ENCODE measurements around the gene B3GAT3. TPM values are rescaled to one million over a fixed set of nuclear protein-coding genes. Genes with fewer than 3 reads are reported as not detected.

Gene B3GAT3
- total RNA-seq, 1 experiment from 2014 or later = 32.9 TPM

- Histone ChIP-seq H3K36me3 (peaks cover 36% of the 10 kb centered on the region), H3K27me3 (no peaks in the 10 kb centered on the region), H3K9me3 (no peaks in the 10 kb centered on the region), H3K4me3 (peak overlapping the region; percentile 77)
- DNase-seq = peak; percentile 81
Observed at GRCh38 chr11:62611705-62612365, 10.0 kb downstream of the B3GAT3 start.

DNA sequence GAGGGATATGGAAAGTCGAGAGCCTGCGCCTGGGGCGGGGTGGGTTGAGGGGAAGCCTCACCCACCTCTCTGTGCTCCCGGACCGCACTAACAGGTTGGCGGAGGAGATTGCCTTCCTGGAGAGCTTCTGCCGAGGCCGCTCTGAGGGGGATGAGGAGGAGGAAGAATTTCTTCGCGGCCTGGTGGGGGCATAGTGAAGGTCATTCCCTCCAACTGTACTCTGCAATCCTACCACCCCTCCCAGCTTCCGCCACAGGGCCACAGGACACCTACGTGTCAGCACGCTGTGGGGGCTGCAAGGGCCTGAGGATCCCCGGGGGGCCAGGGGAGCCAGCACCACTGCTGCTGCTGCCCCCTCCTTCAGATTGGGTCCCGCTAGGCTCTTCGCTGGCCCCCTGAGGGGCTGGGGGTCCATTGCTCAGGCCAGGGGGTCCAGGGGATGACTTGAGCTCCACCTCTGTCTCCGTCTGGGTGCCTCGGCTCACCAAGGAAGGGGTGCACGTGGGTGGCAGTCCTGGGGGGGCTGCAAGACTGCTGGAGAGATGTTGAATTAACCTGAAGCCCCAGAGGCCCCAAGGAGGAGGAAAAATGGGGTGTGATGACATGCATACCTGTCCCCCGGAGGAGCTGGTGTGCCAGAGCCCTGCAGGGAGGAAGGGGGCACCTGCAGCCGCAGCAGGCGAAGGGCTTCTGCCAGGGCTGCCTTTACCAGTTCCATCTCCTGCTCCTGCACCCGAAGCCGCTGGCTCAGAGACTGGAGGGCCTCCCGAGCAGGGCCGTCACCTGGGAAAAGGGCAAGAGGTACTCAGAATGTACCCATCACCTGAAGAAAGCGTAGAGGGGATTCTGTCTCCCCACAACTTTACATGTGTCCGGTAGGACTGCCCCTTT is 10.7 kb downstream of the B3GAT3 start:
- no peaks in the 10 kb centered on the region for H3K9me3 ChIP-seq
- peak overlapping the region; percentile 77 for H3K4me3 ChIP-seq
- H3K27me3 ChIP-seq = no peaks in the 10 kb centered on the region
- peaks cover 35% of the 10 kb centered on the region for H3K36me3 ChIP-seq
- no peak for DNase-seq

- H3K9me3 ChIP-seq = no peaks in the 10 kb centered on the region
- no peak for DNase-seq
Observed at GRCh38 chr11:62610403-62610802, 11.4 kb downstream of the B3GAT3 start.

GRCh38 chr11:62608776-62609175 is 13.0 kb downstream of the B3GAT3 start:
- Histone ChIP-seq H3K4me3 (no peak overlapping the region), H3K36me3 (peaks cover 28% of the 10 kb centered on the region), H3K27me3 (no peaks in the 10 kb centered on the region), H3K9me3 (no peaks in the 10 kb centered on the region)
- no peak for DNase-seq

More at GRCh38 chr11:62610403-62610802, 11.4 kb downstream of the B3GAT3 start:
- Histone ChIP-seq H3K36me3 (peaks cover 29% of the 10 kb centered on the region), H3K4me3 (no peak overlapping the region), H3K27me3 (no peaks in the 10 kb centered on the region)

- peaks cover 30% of the 10 kb centered on the region for H3K36me3 ChIP-seq
- DNase-seq = no peak
- H3K27me3 ChIP-seq = no peaks in the 10 kb centered on the region
- no peak overlapping the region for H3K4me3 ChIP-seq
- H3K9me3 ChIP-seq = no peaks in the 10 kb centered on the region
Observed at GRCh38 chr11:62607714-62608113, 14.1 kb downstream of the B3GAT3 start.

- H3K4me3 ChIP-seq = no peak overlapping the region
- no peaks in the 10 kb centered on the region for H3K9me3 ChIP-seq
- no peaks in the 10 kb centered on the region for H3K27me3 ChIP-seq
- H3K36me3 ChIP-seq = peaks cover 36% of the 10 kb centered on the region
- no peak for DNase-seq
Observed at GRCh38 chr11:62605902-62606301, 15.9 kb downstream of the B3GAT3 start.

GRCh38 chr11:62605467-62605866 is 16.3 kb downstream of the B3GAT3 start:
- H3K9me3 ChIP-seq = no peaks in the 10 kb centered on the region
- no peak for DNase-seq
- H3K36me3 ChIP-seq = peaks cover 36% of the 10 kb centered on the region
- H3K27me3 ChIP-seq = no peaks in the 10 kb centered on the region
- no peak overlapping the region for H3K4me3 ChIP-seq

GRCh38 chr11:62604460-62605120 is 17.2 kb downstream of the B3GAT3 start:
- DNase-seq = no peak
- Histone ChIP-seq H3K9me3 (no peaks in the 10 kb centered on the region), H3K36me3 (peaks cover 38% of the 10 kb centered on the region)

GRCh38 chr11:62603776-62604299 is 17.9 kb downstream of the B3GAT3 start:
- Histone ChIP-seq H3K27me3 (no peaks in the 10 kb centered on the region), H3K9me3 (no peaks in the 10 kb centered on the region), H3K36me3 (peaks cover 40% of the 10 kb centered on the region), H3K4me3 (no peak overlapping the region)
- no peak for DNase-seq

More at GRCh38 chr11:62604460-62605120, 17.2 kb downstream of the B3GAT3 start:
- no peak overlapping the region for H3K4me3 ChIP-seq
- H3K27me3 ChIP-seq = no peaks in the 10 kb centered on the region

DNA sequence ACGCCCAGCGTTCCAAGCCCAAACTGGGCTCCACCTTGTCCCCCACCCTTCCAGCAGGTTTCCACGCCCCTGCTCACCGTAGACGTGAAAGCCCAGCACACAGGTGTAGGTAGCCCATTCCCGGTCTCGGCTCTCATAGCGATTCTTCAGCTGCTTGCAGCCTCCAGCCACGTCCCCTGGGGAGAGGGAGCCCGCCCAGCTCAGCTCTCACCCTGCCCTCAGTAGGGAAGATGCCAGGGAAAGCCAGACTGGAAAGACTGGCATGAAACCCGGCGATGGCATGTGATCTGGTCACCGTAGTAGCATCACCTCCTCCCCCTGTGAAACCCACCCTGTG is 18.7 kb downstream of the B3GAT3 start:
- H3K36me3 ChIP-seq = peaks cover 44% of the 10 kb centered on the region
- DNase-seq = no peak
- H3K9me3 ChIP-seq = no peaks in the 10 kb centered on the region
- H3K27me3 ChIP-seq = no peaks in the 10 kb centered on the region
- H3K4me3 ChIP-seq = no peak overlapping the region

DNA sequence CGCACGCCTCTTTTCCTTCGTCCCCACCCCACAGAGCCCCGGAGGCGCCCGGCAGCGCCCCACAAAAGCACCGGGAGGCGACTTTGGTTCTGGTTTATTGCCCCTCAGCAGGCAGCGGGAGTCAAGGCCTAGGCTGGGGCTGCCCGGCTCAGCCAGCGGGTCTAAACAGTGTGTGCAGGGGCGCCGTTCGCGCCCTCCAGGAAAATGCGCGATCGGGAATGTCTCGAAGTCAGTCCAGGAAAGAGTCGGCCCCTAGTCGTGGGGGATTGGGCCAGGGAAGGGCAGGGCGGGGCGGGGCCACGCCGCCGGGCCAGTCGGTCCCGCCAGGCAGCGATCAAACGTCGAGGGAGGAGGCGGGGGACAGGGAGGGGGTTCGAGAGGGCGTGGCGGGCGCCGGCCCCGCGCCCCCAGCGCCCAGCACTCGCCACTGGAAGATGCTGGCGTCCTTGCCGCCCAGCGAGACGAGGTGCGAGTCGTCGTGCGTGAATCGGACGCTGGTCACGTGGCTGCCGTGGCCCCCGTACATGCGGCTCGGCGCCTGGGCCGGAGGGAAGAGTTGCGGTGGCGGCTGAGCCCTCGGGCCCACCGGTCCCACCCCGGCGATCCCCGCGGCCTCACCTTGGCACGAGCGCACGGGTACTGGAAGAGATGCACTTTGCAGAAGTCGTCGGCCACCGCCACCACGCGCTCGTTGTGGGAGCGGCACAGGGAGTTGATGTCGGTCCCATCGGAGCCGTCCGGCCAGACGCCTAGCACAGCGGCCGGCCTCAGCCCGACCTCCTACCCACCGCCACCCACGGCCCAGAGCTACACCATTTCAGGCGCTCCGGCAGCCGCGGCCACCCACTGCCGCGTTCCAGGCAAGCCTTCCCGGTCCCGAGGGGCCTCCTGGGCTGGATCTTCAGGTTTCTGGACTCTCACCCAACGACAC is 19.4 kb downstream of the B3GAT3 start:
- no peaks in the 10 kb centered on the region for H3K9me3 ChIP-seq
- DNase-seq = no peak
- H3K27me3 ChIP-seq = no peaks in the 10 kb centered on the region
- H3K36me3 ChIP-seq = peaks cover 47% of the 10 kb centered on the region
- H3K4me3 ChIP-seq = peak overlapping the region; percentile 91; the same call in 1 of the 2 replicates

- Histone ChIP-seq H3K36me3 (peaks cover 53% of the 10 kb centered on the region), H3K9me3 (no peaks in the 10 kb centered on the region), H3K4me3 (peak within 1 kb of the TSS; percentile 91), H3K27me3 (no peaks in the 10 kb centered on the region)
- peak; percentile 97 for DNase-seq
Observed at GRCh38 chr11:62601372-62602140, 20.2 kb downstream of the B3GAT3 start, which contains the start of gene MTA2. TSS of gene MTA2 (minus strand) at chr11:62601865. CDS start at chr11:62601450, 415 bp downstream.

DNA sequence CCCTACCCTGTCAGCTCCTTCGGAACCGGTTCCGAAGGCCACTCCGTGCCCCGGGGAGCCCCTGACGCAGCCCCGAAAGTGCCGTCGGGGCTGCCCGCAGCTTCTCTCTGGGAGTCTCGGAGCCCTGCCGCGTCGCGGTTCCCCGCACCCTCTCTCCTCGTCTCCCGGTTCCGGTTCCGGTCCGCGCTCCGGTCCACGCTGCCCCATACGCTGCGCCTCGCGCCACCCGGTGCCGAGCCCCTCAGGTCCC is 20.7 kb downstream of the B3GAT3 start:
- Histone ChIP-seq H3K9me3 (no peaks in the 10 kb centered on the region), H3K27me3 (no peaks in the 10 kb centered on the region), H3K4me3 (peak overlapping the region; percentile 91), H3K36me3 (peaks cover 58% of the 10 kb centered on the region)
- DNase-seq = peak; percentile 42

DNA sequence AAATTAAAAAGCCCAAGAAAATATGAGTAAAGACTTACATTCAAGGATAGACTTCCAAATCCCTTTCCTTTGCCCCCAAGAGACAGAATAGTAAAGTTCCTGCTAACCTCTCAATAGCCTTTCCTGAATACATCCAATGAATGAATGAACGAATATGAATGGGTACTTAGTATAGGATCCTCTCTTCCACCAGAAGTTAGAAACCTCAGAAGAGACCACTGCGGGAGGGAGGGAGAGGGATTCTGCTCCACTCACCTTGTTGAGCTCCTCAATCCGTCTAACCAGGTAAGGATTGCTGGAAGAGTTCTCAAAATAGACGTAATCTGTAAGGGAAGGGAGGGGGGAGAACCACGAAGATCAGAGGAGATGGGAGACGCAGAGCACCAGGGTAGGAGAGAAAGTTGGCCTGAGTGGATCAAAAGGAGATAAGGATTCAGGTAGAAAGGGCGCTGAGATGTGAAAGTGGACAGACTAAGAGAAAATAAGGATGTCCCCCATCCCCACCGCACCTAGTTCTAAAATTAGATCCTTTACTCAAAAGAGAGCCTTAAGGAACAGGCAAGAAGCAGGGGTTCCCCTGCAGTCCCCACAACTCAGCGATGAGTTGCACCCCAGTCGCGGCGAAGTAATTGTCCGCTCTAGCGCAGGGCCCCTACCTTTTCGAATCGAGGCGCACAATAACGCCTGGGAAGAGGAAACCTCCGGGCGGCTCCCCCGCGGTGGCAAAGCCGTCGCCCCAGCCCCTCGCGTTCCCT is 21.2 kb downstream of the B3GAT3 start:
- peak overlapping the region; percentile 91 for H3K4me3 ChIP-seq
- H3K27me3 ChIP-seq = no peaks in the 10 kb centered on the region
- no peak for DNase-seq
- H3K36me3 ChIP-seq = peaks cover 63% of the 10 kb centered on the region
- no peaks in the 10 kb centered on the region for H3K9me3 ChIP-seq

DNA sequence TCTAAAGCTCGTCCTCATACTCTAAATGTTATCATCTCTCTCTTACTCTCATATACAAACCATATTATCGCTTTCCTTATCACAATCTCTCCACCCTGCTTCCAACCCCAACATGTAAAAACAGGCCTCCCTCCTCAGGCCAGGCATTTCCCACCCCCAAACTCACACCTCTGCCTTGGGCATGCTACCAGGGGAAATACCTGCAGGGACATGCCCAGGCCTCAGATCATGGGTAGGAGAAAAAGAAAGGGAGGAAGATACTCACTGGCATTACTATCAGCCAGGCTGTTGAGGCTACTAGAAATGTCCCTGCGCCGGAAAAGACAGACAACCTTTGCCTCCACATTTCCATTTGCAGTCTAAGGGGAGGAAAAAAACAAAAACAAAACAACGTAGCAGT is 21.9 kb downstream of the B3GAT3 start:
- Histone ChIP-seq H3K4me3 (peak overlapping the region; percentile 91), H3K36me3 (peaks cover 68% of the 10 kb centered on the region), H3K27me3 (no peaks in the 10 kb centered on the region), H3K9me3 (no peaks in the 10 kb centered on the region)
- DNase-seq = no peak
